Muscle layer of duodenum (tissue), 2 donors: Measurements from ENCODE around the gene NLRP10.

Experiments
- H3K27ac ChIP-seq: one replicate; pipeline ENCODE4 v1.7.0; 2013; ENCODE audit warnings: mild to moderate bottlenecking, low read length
- H3K27me3 ChIP-seq: one replicate; pipeline ENCODE4 v1.7.0; 2013; ENCODE audit warnings: low read depth, mild to moderate bottlenecking, control low read depth, low read length
- H3K36me3 ChIP-seq, 2 donors: one replicate each; pipeline ENCODE4 v1.7.0; 2013; ENCODE audit warnings: low read length in 2 of 2, control low read depth in 1 of 2, mild to moderate bottlenecking in 1 of 2; ENCODE audit not compliant: insufficient read depth in 2 of 2, control insufficient read depth in 1 of 2
- H3K4me1 ChIP-seq, 2 donors: one replicate each; pipeline ENCODE4 v1.7.0; 2013; ENCODE audit warnings: low read length in 2 of 2, mild to moderate bottlenecking in 2 of 2, control low read depth in 1 of 2, moderate library complexity in 1 of 2; ENCODE audit not compliant: insufficient read depth in 2 of 2, control insufficient read depth in 1 of 2
- H3K4me3 ChIP-seq, 2 donors: one replicate each; pipeline ENCODE4 v1.7.0; 2013; ENCODE audit warnings: low read length in 2 of 2, low read depth in 1 of 2, mild to moderate bottlenecking in 1 of 2
- H3K9me3 ChIP-seq, 2 donors: one replicate each; pipeline ENCODE4 v1.7.0; 2013; ENCODE audit warnings: low read length in 2 of 2, control low read depth in 1 of 2, mild to moderate bottlenecking in 1 of 2; ENCODE audit not compliant: control insufficient read depth in 1 of 2
- donor health status: healthy.

Gene NLRP10

GRCh38 chr11:7941146-7941545 is 24.1 kb downstream of the NLRP10 start:
- Histone ChIP-seq H3K27me3 (no peaks in the 10 kb centered on the region), H3K9me3 (peaks cover 5 to 32% of the 10 kb centered on the region in 2 donors), H3K4me1 (no peaks in the 10 kb centered on the region), H3K27ac (no peak overlapping the region), H3K4me3 (no peak overlapping the region), H3K36me3 (no peaks in the 10 kb centered on the region)

- Histone ChIP-seq H3K27ac (no peak overlapping the region), H3K4me1 (no peaks in the 10 kb centered on the region), H3K27me3 (no peaks in the 10 kb centered on the region), H3K36me3 (no peaks in the 10 kb centered on the region), H3K4me3 (no peak overlapping the region), H3K9me3 (no peaks in the 10 kb centered on the region)
Observed at GRCh38 chr11:7936615-7937014, 28.6 kb downstream of the NLRP10 start.

GRCh38 chr11:7931168-7931567 is 34.1 kb downstream of the NLRP10 start, which contains the start of gene OR10A6:
TSS of gene OR10A6 (minus strand) at chr11:7931268. CDS start at chr11:7928662, 2,606 bp downstream.
- Histone ChIP-seq H3K27ac (no peak within 1 kb of the TSS), H3K27me3 (no peaks in the 10 kb centered on the region), H3K36me3 (no peaks in the 10 kb centered on the region), H3K4me1 (no peaks in the 10 kb centered on the region), H3K9me3 (no peaks in the 10 kb centered on the region), H3K4me3 (no peak within 1 kb of the TSS)

GRCh38 chr11:7927635-7928034 is 37.6 kb downstream of the NLRP10 start:
- no peak overlapping the region for H3K4me3 ChIP-seq
- no peaks in the 10 kb centered on the region for H3K4me1 ChIP-seq
- H3K27ac ChIP-seq = no peak overlapping the region
- no peaks in the 10 kb centered on the region for H3K27me3 ChIP-seq
- no peaks in the 10 kb centered on the region for H3K36me3 ChIP-seq
- no peaks in the 10 kb centered on the region for H3K9me3 ChIP-seq

GRCh38 chr11:7924536-7924935 is 40.7 kb downstream of the NLRP10 start:
- Histone ChIP-seq H3K9me3 (no peaks in the 10 kb centered on the region), H3K27ac (no peak overlapping the region), H3K4me1 (no peaks in the 10 kb centered on the region), H3K27me3 (no peaks in the 10 kb centered on the region), H3K4me3 (no peak overlapping the region), H3K36me3 (no peaks in the 10 kb centered on the region)

GRCh38 chr11:7918141-7918540 is 47.1 kb downstream of the NLRP10 start:
- H3K27me3 ChIP-seq = no peaks in the 10 kb centered on the region
- no peaks in the 10 kb centered on the region for H3K4me1 ChIP-seq
- H3K27ac ChIP-seq = no peak overlapping the region
- H3K4me3 ChIP-seq = no peak overlapping the region
- H3K9me3 ChIP-seq = no peaks in the 10 kb centered on the region
- H3K36me3 ChIP-seq = no peaks in the 10 kb centered on the region
